Stimulated activated CD8-positive, alpha-beta memory T cell treated with anti-CD3 and anti-CD28 coated beads, Interleukin-12 subunit alpha, Interleukin-12 subunit beta, amount 100 ng/mL, for 4 hours (primary cell): Measurements from ENCODE around the gene FAM3C.
"Not testable (repeated sequence)": the region's sequence is repeated elsewhere in the genome, so short reads cannot be mapped to it uniquely, and the experiment has no call there.

Source experiments
- DNase-seq: peaks from one replicate; pipeline ENCODE4 v3.0.0-alpha.2; 2020; ENCODE audit warnings: low read depth

FAM3C gene, protein sequence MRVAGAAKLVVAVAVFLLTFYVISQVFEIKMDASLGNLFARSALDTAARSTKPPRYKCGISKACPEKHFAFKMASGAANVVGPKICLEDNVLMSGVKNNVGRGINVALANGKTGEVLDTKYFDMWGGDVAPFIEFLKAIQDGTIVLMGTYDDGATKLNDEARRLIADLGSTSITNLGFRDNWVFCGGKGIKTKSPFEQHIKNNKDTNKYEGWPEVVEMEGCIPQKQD

DNA sequence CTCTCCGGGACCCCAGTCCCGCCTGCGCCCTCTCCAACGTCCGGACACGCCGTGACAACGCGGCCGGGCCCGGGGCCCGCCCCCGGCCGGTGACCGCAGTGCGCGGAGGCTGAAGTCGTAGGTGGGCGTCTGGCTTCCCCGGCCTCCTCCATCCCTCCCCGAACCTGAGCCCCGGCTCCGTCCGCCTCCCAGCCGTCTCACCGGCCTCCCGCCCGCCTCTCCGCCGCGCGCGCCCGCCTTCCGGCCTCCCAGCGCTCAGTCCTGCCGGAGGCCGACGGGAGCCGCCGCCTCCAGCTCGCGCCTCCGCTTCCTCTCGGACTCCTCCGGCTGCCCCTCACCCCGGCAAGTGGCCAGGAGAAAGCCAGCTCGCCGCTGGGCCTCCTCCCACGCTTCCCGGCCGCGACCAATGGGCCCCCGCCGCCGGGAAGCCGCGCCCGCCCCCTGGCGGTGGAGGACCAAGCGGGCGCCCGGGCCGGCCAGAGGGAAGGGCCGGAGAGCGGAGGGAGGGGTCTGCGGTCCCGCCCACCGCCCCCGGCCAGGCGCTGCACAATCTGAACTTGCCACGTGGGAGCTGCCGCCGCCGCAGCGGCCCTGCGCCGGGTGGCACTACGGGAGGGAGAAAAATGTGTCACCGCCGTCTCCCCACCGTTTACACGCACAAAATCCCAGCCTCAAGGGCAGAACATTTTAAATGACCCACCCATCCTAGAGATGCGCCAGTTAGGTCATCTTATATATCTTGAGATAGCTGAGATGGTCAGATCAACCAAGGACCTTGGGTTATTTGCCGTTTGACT, at the start of gene FAM3C:
Gene FAM3C, minus strand, starts transcription at position 348 of the 797 bp plus-strand sequence. CDS start 13,339 bp downstream, outside the sequence.
- peak; percentile 82 for DNase-seq

DNA sequence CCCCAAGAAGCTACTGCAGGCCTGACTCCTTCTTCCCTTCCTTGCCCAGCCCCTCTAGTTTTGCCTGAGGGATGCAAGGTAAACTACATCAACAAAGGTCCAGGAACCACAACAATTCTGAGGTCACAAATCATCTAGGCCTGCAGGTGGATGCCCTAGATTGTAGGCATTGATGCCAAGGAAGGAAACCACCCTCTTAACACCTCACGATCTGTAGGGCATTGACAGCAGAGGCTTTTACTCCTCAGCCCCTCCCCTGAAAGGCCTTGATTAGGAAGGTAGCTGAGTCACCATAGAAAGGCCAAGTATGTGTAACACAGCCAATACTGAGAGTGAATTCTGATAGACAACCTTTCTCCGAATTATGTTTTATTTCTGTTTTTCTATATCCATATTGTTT, 46.7 kb upstream of the FAM3C start:
- no peak for DNase-seq

DNA sequence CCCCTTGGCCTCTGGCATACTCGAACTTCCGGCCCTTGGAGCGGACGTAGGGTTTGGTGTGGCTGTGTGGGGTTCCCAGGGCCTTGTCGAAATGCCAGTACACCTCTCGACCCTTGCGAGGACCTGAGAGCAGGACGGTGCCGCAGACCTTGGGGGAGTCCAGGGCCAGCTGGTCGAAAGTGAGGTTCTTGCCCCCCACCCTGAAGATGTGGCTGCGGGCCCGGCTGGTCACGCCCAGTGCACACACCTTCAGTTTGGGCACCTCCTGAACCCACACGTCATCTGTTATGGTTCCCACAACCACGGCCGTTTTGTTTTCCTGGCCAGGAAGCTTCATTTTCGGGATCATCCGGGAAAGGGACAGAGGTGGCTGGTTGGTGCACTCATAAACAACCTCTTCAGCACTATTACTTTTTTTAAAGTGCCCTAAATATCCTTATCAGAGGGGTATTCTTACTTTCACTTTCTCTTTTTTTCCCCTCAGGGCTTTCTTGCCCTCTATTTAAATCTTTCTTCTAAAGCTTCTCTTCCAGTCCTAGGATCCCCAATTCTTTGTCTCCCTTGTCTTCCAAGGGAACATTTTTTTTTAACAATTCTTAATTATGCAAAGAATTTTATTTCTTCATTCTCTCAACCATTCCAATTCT, 44.9 kb upstream of the FAM3C start:
- no peak for DNase-seq

DNA sequence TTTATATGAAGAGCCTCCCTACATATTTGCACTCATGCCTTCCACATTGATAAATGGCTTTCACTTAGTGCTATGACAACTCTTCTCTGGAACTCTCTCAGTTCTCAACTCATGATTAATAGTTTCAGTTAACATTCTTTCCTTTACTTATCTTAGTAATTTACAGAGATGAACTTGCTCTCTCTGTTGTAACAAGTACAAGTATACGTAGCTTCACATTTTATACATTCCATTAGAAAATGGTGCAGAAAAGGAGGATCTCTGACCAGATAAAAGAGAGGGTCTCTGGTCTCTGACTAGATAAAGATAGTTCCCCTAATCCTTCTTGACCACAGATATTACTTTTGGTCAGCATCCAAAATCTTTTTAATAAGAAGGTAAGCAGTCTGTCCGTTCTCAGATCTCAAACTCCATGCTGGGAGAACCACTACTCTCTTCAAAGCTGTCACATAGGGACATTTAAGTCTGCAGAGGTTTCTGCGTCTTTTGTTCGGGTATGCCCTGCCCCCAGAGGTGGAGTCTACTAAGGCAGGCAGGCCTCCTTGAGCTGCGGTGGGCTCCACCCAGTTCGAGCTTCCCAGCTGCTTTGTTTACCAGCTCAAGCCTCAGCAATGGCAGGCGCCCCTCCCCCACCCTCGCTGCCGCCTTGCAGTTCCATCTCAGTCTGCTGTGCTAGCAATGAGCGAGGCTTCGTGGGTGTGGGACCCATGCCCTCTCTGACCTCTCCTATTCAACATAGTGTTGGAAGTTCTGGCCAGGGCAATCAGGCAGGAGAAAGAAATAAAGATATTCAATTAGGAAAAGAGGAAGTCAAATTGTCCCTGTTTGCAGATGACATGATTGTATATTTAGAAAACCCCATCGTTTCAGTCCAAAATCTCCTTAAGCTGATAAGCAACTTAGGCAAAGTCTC, 42.2 kb upstream of the FAM3C start:
- DNase-seq = peak; percentile 15

DNA sequence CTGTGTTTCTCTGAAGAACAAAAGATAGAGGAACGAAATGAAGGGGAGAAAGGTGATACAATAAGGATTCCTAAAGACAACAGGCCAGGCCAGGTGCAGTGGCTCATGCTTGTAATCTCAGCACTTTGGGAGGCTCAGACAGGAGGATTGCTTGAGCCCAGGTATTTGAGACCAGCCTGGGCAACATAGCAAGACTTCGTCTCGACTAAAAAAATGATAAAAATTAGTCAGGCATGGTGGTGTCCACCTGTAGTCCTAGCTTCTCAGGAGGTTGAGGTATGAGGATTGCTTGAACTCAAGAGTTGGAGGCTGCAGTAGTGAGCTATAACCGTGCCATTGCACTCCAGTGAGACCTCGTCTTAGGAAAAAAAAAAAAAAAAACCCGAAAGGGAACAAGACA, 41.4 kb upstream of the FAM3C start:
- DNase-seq = no peak

DNA sequence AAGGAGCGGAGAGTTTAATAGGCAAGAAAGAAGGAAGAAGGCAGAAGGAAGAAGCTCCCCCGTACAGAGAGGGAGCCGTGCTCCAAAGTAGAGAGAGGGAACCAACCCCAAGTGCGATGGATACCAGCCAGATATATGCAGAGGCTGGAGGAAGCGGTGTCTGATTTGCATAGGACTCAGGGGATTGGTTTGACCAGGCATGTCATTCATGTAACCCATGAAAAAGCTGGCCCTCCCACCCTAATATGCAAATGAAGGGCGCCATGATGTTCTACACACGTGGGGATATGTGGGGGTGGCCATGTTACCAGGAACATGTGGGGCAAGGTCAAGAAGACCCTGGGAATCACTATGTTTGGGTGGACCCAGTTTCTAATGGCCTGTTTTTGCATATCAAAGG, 40.6 kb upstream of the FAM3C start:
- DNase-seq = no peak

DNA sequence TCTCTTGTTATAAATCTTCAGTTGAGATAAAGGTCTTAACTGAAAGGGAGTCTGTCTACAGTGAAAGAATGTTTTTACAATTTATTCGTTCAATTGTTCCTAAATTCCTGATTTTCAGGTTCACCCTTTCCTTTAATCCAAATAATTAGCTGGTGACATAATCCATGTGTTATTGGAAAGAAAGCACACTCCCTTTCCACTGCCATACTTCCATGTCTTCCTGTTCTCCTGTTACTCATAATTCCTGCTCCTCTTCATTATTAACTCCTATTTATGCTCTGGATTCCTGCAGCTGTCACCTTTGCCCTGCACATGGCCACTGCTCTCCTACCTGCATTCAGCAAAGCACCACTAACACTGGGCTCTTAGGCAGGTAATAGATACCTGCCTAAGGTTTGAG, 40.0 kb upstream of the FAM3C start:
- no peak for DNase-seq

DNA sequence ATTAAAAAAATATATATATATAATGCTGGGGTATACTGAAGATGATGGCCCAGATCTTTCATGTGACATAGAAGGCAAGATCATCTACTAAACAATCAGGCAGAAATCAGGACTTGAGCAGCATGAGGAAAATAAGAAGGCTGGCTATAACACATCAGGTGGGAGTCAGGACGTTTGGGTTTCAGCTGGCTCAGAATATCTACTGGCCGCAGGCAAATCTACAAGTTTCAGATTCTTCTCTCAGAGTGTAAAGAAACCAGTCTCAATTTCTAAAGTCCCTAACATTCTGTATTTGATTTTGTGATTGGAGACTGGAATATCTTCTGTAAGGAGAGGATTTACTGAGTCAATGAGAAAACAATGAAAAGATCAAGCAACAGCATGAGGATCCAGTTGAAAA, 37.7 kb upstream of the FAM3C start:
- DNase-seq = no peak

DNA sequence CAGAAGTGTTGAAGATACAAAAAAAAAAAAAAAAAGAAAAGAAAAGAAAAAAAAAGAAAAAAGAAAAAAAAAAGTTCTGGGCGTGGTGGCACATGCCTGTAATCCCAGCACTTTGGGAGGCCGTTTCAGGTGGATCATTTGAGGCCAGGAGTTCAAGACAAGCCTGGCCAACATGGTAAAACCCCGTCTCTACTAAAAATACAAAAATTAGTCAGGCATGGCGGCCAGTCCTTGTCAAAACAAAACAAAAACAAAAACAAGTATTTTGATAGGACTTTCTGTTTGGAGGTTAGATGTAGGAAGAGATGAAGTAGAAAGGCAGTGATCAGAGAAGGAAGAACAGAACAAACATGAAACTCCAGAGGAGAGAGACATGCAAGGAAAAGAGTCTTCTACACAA, 36.4 kb upstream of the FAM3C start:
- not testable (repeated sequence) for DNase-seq

DNA sequence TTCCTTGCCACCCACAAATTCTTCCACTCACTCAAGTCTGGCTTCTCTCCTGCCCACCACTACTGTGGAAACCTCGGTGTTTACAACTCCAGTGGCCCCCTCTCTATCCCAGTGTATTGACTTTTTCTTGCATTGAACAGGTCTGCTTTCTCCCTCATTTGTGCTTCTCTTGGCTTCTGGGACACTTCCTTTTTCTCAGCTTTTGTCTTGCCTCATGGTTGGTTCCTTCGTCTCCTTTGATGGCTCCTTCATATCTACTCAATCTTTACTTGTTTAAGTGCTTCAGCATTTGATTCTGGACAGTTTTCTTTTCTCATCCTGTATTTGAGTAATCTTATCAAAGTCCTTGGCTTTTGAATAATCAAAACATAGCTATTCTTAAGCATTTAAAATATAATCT, 35.9 kb upstream of the FAM3C start:
- no peak for DNase-seq

DNA sequence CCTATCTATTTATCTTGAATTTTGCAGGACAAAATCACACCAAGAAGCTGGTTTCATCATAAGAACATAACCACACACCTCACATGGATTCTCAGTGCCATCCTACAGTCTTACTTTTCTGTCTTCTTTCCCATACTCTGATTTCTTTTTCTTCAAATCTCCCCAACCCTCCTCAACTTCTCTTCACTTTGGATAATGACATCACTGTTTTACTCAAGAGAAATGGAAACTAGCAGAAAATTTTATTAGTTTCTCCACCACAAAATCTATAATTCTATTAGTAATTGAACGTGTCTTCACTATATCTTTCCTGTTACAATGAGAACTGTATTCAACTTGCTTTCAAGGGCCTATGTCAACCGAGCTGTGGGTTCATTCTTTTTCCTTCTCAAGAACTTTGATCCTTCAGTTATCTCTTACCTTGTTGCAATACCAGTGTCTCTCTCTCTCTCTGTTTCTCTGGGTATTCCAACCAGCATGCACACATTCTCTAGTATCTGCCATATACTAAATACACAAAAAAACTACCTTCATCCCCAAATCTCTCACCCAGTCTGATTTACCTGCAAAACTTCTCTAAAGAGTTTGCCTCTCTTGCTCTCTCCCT, 35.4 kb upstream of the FAM3C start:
- DNase-seq = no peak

DNA sequence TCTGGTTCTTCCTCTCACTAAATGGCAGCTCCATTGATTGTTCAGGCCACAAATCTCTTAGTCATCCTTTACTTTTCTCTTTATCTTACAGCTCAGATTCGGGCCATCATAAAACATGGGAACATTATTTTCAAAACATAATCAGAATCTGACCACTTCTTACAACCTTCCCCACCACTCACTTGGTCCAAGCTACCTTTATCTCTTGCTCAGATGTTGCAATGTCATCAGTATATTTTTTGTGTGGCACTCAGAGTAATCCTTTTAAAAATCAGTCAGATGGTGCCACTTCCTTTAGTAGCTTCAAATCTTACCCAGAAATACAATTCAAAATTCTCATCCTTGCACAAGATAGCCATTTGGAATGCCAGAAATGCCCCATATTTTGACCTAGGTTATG, 34.5 kb upstream of the FAM3C start:
- DNase-seq = no peak

DNA sequence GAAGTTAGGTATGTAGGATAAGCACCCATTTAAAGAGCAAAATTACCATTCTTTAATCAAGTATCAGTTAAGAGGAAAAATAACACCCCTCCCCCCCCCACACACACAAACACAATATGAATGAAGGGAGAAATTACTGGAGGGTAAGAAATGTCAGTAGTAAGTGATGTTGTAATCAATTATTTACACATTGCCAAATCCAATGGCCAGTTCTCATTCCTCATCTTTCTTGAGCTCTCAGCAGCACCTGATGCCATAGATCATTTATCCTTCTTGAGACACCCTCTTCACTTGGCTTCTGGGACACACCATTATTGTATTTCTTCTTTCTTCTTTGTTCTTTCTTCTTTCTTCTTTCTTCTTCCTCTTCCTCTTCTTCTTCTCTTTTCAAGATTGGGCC, 33.7 kb upstream of the FAM3C start:
- no peak for DNase-seq

DNA sequence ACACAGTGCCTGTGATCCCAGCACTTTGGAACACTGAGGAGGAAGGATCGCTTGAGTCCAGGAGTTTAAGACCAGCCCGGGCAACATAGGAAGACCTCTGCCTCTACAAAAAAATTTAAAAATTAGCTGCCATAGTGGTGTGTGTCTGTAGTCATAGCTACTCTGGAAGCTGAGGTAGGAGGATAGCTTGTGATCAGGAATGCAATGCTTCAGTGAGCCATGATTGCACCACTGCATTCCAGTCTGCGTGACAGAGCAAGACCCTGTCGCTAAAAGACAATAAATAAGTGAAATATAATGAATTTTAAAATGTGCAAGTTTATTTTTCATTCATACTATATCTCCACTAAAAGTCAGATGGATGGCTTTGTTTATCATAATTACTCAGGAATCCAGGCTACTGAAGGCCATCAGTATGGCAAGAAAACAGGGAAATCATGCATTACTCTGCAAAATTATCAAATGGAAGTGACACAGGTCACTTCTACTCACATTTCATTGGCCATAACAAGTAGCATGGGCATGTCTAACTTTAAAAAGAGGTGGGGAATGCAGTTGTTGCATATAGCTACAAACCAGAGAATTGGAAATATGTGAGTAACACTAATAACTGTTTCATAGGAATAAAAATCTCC, 32.9 kb upstream of the FAM3C start:
- DNase-seq = no peak

DNA sequence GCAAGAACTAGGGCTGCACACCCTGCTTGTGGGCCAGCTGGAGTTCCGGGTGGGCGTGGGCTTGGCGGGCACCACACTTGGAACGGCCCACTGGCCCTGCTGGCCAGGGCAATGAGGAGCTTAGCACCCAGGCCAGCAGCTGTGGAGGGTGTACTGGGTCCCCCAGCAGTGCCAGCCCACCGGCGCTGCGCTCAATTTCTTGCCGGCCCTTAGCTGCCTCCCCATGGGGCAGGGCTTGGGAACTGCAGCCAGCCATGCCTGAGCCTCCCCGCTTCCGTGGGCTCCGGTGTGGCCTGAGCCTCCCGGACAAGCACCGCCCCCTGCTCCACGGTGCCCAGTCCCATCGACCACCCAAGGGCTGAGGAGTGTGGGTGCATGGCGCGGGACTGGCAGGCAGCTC, 25.6 kb upstream of the FAM3C start:
- not testable (repeated sequence) for DNase-seq

DNA sequence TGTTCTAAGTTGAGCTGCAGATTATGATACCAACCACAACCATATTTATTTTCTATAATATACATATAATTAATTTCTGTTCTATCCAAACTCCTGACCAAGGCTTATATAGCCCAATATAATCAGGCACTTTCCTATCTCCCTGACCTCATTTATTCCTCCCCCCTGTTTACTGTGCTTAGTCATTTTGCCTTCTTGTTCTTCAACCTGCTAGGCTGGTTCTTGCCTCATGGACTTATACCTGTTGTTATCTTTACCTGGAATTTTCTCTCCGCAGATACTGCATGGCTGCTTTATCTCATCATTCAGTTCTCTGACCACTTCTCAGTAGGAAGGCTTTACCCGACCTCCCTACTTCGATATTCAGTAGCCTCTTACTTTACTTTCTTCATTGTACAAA, 24.9 kb upstream of the FAM3C start:
- no peak for DNase-seq

DNA sequence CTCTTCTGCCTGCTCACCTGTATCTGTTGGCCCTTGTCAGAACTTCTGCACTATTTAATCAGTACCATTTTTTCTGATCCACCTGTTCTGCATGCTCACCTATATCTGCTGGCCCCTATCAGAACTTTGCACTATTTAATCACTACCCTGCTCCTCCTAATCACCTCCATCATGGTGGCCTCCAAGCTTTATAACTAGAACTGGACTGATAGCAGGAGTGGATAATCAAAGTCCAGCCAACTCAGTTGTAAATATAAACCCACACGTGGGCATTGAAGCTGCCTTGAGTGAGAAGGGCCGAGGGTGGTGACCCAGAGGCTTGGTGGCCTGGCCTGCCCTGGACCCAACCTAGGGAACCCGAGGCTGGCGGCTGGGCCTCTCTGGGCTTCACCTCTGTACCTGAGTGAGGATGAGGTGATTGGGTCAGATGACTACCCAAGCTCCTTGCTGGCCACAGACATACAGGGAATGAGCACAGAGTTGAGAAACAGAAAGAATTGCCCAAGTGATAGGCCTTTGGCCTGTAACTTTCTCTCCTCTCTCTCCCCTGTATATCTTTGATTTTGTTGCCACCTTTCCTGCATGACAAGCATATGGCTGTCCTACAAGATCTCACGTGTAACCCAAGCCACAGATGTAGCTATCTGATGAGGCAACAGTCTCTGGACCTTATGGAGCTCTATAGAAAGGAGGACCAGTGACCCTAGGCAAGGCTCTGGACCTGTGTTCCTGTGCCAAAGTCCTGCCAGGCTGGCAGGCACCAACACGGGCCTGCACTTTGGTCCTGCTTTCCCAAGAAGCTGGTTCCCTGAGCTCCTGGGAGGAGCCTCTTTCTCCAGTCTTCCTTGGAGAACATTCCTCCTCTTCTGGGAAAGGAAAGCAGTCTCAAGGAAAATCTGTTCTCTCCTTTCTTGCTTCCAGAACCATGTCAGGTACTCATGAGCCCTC, 23.4 kb upstream of the FAM3C start:
- DNase-seq = no peak

DNA sequence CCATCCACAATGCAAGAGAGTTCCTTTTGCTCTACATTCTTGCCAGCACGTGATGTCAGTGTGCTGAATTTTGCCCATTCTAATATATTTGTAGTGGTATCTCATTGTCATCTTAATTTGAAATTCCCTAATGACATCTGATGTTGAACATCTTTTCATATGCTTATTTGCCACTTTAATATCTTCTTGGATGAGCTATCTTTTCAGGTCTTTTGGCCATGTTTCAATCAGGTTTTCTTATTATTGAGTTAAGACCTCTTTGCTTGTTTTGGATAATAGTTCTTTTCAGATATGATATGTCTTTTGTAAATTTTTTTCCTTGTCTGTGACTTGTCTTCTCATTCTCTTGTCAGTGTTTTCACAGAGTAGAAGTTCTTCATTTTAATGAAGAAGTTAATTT, 20.4 kb upstream of the FAM3C start:
- DNase-seq = no peak

DNA sequence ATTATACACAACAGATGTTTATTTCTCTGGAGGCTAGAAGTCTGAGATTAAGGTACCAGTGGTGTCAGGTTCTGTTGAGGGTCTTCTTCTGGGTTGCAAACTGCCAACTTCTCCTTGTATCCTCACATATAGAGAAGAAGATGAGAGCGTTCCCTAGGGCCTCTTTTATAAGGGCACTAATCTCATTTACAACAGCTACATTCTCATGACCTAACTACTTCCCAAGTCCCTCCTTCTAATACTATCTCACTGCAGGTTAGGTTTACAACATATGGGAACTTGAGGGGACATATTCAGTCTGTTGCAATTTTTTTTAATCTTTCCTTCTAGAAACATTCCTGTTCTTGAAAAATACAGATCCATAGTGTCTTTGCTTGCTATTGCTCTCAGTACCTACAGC, 18.3 kb upstream of the FAM3C start:
- no peak for DNase-seq

DNA sequence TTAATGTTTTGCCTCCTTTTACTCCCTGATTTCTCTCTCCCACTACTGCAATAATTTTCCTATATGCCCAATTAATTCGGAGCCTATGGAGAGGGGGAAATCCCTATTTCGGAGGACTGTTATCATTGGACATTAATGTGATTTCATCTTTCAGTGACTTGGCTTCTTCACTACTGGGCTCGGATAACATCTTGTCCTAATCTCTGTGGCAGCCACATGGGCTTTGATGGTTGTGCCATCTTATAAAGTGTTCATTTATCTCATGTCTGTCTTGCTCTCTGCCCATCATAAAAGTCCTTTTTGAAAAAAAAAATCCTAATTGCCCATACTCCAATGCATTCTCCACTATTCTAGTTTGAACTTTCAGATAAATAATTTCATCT, 15.5 kb upstream of the FAM3C start:
- no peak for DNase-seq
